GM18508 (cell line): ENCODE results near the gene ADAMTS14.
"Not testable (repeated sequence)": the region's sequence is repeated elsewhere in the genome, so short reads cannot be mapped to it uniquely, and the experiment has no call there.

Experiments used
- ATAC-seq: cut with Tn5 transposase; IDR thresholded peaks from one replicate; pipeline ENCODE4 v1.9.1; 2021; ENCODE audit warnings: moderate number of reproducible peaks; ENCODE audit not compliant: insufficient read depth, unreplicated experiment

Gene ADAMTS14

GRCh38 chr10:70652761-70653657, 19.3 kb upstream of the ADAMTS14 start:
- no peak for ATAC-seq

DNA sequence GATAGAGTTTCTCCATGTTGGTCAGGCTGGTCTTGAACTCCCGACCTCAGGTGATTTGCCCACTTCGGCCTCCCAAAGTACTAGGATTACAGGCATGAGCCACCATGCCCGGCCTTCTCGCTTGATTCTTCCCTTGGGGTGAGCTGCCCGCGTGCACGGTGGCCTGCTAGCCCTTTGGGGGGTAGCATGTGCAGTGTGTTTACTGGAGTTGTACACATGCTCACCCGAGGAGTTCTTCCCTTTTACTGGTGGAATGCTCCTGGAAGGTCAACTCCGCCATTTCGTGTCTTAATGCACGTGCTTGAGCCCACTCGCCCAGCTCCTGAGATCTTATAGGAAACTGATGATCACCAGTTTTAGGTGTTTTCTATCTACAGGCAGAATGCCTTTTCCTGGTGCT, 17.0 kb upstream of the ADAMTS14 start:
- ATAC-seq: no peak

DNA sequence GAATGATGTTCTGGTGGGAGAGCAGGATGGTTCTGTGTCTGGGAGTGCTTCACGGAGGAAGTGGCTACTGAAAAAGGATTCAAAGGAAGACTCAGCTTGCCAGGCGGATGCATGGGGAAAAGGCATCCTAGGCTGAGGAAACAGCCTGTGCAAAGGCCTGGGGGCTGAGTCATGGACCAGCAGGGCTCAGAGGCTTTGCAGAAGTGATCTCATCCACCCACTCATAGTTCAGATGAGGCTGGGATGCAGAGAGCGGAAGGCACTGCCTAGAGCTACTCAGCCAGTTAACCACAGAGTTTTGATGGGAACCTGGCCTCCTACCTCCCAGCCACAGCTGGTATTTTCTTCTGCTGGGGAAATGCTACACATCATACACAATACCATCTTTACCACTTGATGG, 15.8 kb upstream of the ADAMTS14 start:
- ATAC-seq: no peak

GRCh38 chr10:70657041-70657440, 15.3 kb upstream of the ADAMTS14 start:
- no peak for ATAC-seq

DNA sequence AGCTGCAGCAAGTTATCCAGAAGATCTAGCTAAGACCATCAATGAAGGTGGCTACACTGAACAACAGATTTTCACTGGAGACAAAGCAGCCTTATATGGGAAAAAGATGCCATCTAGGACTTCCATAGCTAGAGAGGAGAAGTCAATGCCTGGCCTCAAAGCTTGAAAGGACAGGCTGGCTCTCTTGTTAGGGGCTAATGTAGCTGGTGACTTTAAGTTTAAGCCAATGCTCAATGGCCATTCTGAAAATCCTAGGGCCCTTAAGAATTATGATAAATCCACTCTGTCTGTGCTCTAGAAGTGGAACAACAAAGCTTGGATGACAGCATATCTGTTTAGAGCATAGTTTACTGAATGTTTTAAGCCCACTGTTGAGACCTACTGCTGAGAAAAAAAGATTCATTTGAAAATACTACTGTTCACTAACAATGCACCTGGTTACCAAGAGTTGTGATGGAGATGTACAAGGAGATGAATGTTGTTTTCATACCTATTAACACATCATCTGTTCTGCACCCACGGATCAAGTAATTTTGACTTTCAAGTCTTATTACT, 13.6 kb upstream of the ADAMTS14 start:
- no peak for ATAC-seq

- no peak for ATAC-seq
Observed at GRCh38 chr10:70659306-70659705, 13.0 kb upstream of the ADAMTS14 start.

GRCh38 chr10:70660722-70661121, 11.6 kb upstream of the ADAMTS14 start:
- ATAC-seq: no peak

- no peak for ATAC-seq
Observed at GRCh38 chr10:70661623-70662361, 10.5 kb upstream of the ADAMTS14 start.

DNA sequence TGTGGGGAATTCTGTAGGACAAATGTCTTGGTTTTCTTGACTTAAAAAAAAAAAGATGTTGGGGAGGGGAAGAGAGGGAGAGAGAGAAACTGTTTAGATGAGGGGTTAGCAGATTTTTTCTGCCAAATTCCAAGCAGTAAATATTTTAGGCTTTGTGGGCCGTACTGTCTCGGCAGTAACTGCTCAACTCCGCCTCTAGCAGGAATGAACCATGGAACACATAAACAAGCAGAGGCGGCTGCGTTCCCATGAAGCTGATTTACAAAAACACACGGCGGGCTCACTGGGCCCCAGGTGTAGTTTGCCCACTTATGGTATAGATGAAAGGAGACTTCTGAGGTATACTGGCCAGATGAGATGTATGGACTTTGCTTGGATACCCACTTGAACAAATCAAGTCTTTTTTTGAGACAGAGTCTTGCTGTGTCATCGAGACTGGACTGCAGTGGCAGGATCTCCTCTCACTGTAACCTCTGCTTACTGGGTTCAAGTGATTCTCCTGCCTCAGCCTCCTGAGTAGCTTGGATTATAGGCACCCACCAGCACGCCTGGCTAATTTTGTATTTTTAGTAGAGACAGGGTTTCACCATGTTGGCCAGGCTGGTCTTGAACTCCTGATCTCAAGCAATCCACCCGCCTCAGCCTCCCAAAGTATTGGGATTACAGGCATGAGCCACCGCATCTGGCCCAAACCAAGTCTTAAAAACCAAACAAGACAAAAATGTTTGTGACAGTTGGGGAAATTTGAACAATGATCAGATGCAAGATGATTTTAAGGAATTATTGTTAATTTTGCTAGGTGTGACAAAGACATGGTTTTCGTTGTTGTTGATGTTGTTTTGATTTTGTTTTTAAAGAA, 9.7 kb upstream of the ADAMTS14 start:
- no peak for ATAC-seq

- ATAC-seq: not testable (repeated sequence)
Observed at GRCh38 chr10:70663458-70664409, 8.6 kb upstream of the ADAMTS14 start.

DNA sequence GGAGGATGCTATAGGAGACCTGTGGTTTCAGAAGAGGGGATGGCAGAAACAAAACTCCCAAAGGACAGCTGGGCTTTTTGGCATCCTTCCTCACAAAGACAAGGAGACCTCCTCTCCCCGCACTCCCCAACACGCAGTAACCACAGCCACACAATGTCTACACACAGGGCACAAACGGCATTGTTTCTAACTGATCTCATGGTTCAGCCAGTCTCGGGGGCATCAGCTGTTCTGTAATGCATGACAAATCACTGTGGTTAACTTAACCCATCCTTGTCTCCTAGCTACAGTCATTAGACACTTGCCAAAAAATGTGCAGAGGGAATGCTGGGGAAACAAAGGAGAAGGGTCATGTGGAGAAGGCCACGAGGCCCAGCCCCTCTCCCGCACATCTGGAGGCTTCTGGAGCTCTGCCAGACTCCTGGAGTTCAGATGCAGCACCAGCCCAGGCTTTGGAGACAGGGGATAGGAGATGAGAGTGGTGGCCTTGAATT, 7.6 kb upstream of the ADAMTS14 start:
- no peak for ATAC-seq

- ATAC-seq: no peak
Observed at GRCh38 chr10:70666960-70667798, 5.1 kb upstream of the ADAMTS14 start.

GRCh38 chr10:70667818-70668217, 4.5 kb upstream of the ADAMTS14 start:
- ATAC-seq: not testable (repeated sequence)

DNA sequence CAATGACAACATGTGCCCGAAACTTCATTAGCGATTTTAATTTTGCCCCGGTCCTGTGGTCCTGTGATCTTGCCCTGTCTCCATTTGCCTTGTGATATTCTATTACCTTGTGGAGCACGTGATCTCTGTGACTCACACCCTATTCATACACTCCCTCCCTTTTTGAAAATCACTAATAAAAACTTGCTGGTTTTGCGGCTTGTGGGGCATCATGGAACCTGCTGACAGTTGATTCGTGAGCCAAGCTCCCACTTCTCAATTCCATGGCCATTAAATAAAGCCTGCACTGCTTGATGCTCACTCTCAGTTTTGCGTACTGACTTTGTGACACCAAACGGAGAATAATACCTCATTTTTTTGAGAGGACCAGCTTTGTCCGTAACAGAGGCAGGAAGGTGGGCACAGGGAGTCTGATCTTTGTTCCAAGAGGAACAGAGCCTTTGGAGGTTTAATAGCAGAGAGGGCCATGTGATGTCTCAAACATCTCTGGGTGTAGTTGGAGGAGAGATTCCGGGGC, 3.8 kb upstream of the ADAMTS14 start:
- no peak for ATAC-seq

DNA sequence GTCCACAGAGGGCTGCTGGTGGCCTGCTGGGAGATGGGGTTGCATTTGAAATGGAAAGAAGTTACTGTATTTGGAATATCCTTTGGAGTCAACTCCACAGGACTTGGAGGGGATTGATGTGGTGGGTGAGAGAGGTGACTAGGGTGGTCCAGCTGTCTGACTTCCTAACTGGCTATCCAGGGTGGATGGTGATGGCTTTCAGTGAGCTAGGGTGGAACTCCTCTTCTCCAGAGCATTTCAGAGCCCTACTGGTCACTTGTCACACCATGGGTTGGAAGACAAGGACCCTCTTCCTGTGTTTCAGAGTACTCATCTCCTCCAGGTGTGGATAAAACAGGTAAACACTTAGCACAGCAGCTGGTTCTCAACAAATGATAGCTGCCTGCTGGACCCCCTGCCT, 3.3 kb upstream of the ADAMTS14 start:
- no peak for ATAC-seq

DNA sequence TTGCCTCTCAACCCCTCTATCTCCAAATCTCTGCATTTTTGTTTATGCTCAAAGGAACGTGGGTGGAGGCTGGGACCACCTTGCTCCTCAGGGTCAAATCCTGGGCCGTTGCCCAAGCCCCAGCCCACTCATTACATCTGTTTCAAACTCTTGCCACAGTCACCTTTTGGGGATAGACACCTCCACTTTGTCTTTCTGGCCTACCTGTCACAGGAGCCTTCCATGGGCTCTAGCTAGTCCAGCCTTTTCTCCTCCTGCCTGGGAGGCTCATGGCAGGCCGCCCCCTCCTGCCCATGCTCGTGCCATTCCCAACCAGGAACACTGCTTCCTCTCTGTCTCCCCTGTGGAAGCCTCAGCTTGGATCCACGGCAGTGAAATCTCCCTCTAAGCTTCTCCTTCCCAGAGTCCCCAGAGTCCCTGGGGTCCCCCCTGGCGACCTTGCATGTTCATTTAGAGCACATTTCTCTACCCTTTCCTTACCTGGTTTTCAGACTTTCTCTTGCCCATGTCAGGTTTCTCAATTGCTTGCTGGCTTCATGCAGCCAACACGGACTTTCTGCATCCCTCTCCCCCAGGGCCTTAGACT, 2.5 kb upstream of the ADAMTS14 start:
- no peak for ATAC-seq

DNA sequence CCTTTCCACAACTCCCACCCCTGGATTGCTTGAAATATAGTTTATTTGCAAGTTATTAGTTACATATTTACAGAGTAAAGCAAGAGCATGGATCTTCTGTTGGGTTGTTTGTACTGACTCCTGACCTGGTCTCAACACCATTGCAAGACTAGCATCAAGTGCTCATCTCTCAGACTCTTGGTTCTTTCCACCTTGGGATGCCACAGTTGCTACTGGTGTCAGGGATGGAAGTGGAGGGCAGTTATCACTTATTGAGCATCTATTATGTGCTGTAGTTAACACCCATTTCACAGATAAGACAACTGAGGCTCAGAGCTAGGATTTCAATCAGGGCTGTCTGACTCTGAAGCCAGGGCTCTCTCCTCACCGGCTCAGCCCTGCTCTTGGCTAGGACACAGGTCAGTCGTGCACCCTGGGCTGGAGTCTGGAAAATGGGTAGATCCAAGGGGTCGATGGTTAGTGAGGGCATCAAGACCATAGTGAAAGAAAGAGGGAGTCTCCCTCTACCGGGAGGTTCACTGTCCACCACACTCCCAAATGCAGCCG, 614 bp upstream of the ADAMTS14 start:
- no peak for ATAC-seq
